ENCODE measurements around the gene STXBP5. TPM values are rescaled to one million over a fixed set of nuclear protein-coding genes. Genes with fewer than 3 reads are reported as not detected.

STXBP5 gene
- total RNA-seq, 1 experiment from 2014 or later, result 17.9 TPM

- no peak for TF ChIP-seq CTCF (IDR thresholded peaks at IDR 0.05; ENCODE audit: insufficient read depth in 1 of 2, low read depth in 1 of 2, low read length in 1 of 2, severe bottlenecking in 1 of 2, unreplicated experiment in 1 of 2)
These were observed 732 bp upstream of the STXBP5 start for GRCh38 chr6:147203311-147204059.

DNA sequence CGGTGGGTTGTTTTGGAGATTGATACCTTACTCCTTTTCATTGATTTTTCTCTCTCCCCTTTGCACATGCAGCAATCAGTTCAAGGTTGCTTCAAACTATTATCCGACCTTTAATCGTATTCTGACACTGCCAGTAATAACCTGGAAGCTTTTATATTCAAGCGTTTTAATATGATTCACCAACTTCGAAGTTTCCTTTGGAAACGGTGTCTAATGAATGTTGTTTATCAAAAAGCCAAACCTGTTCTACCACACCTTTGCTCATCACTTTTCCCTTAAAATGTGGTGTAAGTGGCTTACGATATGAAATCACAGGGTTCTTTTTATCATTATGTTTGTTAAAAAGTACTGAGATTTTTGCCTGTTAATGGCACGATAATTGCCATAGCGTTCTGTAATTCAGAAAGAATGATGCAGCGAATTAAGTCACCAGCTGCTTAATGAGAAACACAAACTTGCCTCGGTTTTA, 660 bp downstream of the STXBP5 start:
- POLR2A ChIA-PET, result no interaction called here
- Histone ChIP-seq H3K36me3 (ENCODE audit: control insufficient read depth, insufficient read depth, low read length) (no peaks in the 10 kb centered on the region), H3K9me3 (no peaks in the 10 kb centered on the region), H3K4me1 (peaks cover 11% of the 10 kb centered on the region; the same call in 1 of the 2 replicates), H3K4me3 (ENCODE audit: low read depth, low read length) (peak overlapping the region; percentile 69), H3K27me3 (replicated peaks; ENCODE audit: control insufficient read depth, insufficient read depth, low read length) (no peaks in the 10 kb centered on the region)
- peaks cover 5% of the 10 kb centered on the region for H3K36me3 Mint-ChIP-seq (ENCODE audit: insufficient read depth, unreplicated experiment)
- intact Hi-C loops (cut with micrococcal nuclease; ENCODE audit: unreplicated experiment), result loop anchor here (5.0 kb wide), 2 partner anchors 123 to 143 kb away; no protein-coding TSS in a partner anchor
- TF ChIP-seq CTCF (IDR thresholded peaks at IDR 0.05; ENCODE audit: insufficient read depth in 1 of 2, low read depth in 1 of 2, low read length in 1 of 2, severe bottlenecking in 1 of 2, unreplicated experiment in 1 of 2), result no peak
- CTCF ChIA-PET, result no interaction called here
- no peaks in the 10 kb centered on the region for H3K27me3 Mint-ChIP-seq (ENCODE audit: insufficient read depth, unreplicated experiment)
- H3K4me1 Mint-ChIP-seq (ENCODE audit: low read depth, unreplicated experiment), result peaks cover 14% of the 10 kb centered on the region
- peak overlapping the region; percentile 98 for H3K4me3 Mint-ChIP-seq (ENCODE audit: unreplicated experiment)
- H3K9me3 Mint-ChIP-seq (ENCODE audit: unreplicated experiment), result no peaks in the 10 kb centered on the region
- H3K27ac Mint-ChIP-seq (ENCODE audit: unreplicated experiment), result peak overlapping the region; percentile 94
- BruUV-seq (replicated peaks), result TSS peak; percentile 23
- DNase-seq, result no peak

More at GRCh38 chr6:147203311-147204059, 732 bp upstream of the STXBP5 start:
- peak; percentile 59 to 79 for DNase-seq
- Mint-ChIP-seq H3K4me3 (ENCODE audit: unreplicated experiment) (peak overlapping the region; percentile 98), H3K27ac (ENCODE audit: unreplicated experiment) (peak overlapping the region; percentile 92), H3K36me3 (ENCODE audit: insufficient read depth, unreplicated experiment) (peaks cover 5% of the 10 kb centered on the region), H3K9me3 (ENCODE audit: unreplicated experiment) (no peaks in the 10 kb centered on the region), H3K4me1 (ENCODE audit: low read depth, unreplicated experiment) (peaks cover 14% of the 10 kb centered on the region), H3K27me3 (ENCODE audit: insufficient read depth, unreplicated experiment) (no peaks in the 10 kb centered on the region)
- Histone ChIP-seq H3K27me3 (replicated peaks; ENCODE audit: control insufficient read depth, insufficient read depth, low read length) (no peaks in the 10 kb centered on the region), H3K36me3 (ENCODE audit: control insufficient read depth, insufficient read depth, low read length) (no peaks in the 10 kb centered on the region), H3K4me1 (peaks cover 11% of the 10 kb centered on the region; the same call in 1 of the 2 replicates), H3K9me3 (no peaks in the 10 kb centered on the region), H3K4me3 (ENCODE audit: low read depth, low read length) (peak overlapping the region; percentile 69)
- CTCF ChIA-PET, result no interaction called here
- BruUV-seq (replicated peaks), result no TSS peak
- intact Hi-C loops (cut with micrococcal nuclease; ENCODE audit: unreplicated experiment), result loop anchor here (2.0 to 5.0 kb wide), 4 partner anchors 121 to 301 kb away; no protein-coding TSS in a partner anchor
- POLR2A ChIA-PET, result interaction anchor here (0.6 kb wide), 1 partner anchor 738 kb away, joined by 8 read pairs; no protein-coding TSS in a partner anchor

- ChIA-PET CTCF (no interaction called here), POLR2A (no interaction called here)
- peak overlapping the region; percentile 14; the same call in 1 of the 2 replicates for H3K4me3 ChIP-seq (ENCODE audit: low read depth, low read length)
- peaks cover 11% of the 10 kb centered on the region; the same call in 1 of the 2 replicates for H3K4me1 ChIP-seq
- H3K27me3 ChIP-seq (replicated peaks; ENCODE audit: control insufficient read depth, insufficient read depth, low read length), result no peaks in the 10 kb centered on the region
- no peaks in the 10 kb centered on the region for H3K9me3 Mint-ChIP-seq (ENCODE audit: unreplicated experiment)
- peaks cover 14% of the 10 kb centered on the region for H3K4me1 Mint-ChIP-seq (ENCODE audit: low read depth, unreplicated experiment)
- no peaks in the 10 kb centered on the region for H3K36me3 ChIP-seq (ENCODE audit: control insufficient read depth, insufficient read depth, low read length)
- H3K36me3 Mint-ChIP-seq (ENCODE audit: insufficient read depth, unreplicated experiment), result peaks cover 5% of the 10 kb centered on the region
- TF ChIP-seq CTCF (IDR thresholded peaks at IDR 0.05; ENCODE audit: insufficient read depth in 1 of 2, low read depth in 1 of 2, low read length in 1 of 2, severe bottlenecking in 1 of 2, unreplicated experiment in 1 of 2), result no peak
- BruUV-seq (replicated peaks), result no TSS peak
- DNase-seq, result no peak
- H3K27ac Mint-ChIP-seq (ENCODE audit: unreplicated experiment), result no peak overlapping the region
- peak overlapping the region; percentile 64 for H3K4me3 Mint-ChIP-seq (ENCODE audit: unreplicated experiment)
- no peaks in the 10 kb centered on the region for H3K27me3 Mint-ChIP-seq (ENCODE audit: insufficient read depth, unreplicated experiment)
- intact Hi-C loops (cut with micrococcal nuclease; ENCODE audit: unreplicated experiment), result no loop called here
- H3K9me3 ChIP-seq, result no peaks in the 10 kb centered on the region
These were observed 1.7 kb downstream of the STXBP5 start for GRCh38 chr6:147205690-147206600.

Data from Caco-2 (cell line).